Esophagus (tissue), 2 donors: ENCODE measurements around the gene MAP1A. TPM values are rescaled to one million over a fixed set of nuclear protein-coding genes. Genes with fewer than 3 reads are reported as not detected.

Source experiments
- H3K27ac ChIP-seq, 2 donors: one replicate each; pipeline ENCODE4 v1.5.1; 2013; ENCODE audit warnings: low read depth in 2 of 2, mild to moderate bottlenecking in 2 of 2, inconsistent platforms in 1 of 2, low read length in 1 of 2, moderate library complexity in 1 of 2
- H3K27me3 ChIP-seq, 2 donors: one replicate each; pipeline ENCODE4 v1.6.1; 2013; ENCODE audit warnings: low read length in 2 of 2, control low read depth in 1 of 2, mild to moderate bottlenecking in 1 of 2; ENCODE audit not compliant: insufficient read depth in 2 of 2, control insufficient read depth in 1 of 2
- H3K36me3 ChIP-seq, 2 donors: one replicate each; pipeline ENCODE4 v1.6.1; 2013; ENCODE audit warnings: low read length in 1 of 2; ENCODE audit not compliant: control insufficient read depth in 2 of 2, insufficient read depth in 2 of 2
- H3K4me1 ChIP-seq, 2 donors: one replicate each; pipeline ENCODE4 v1.6.1; 2013; ENCODE audit warnings: low read length in 1 of 2; ENCODE audit not compliant: control insufficient read depth in 2 of 2, insufficient read depth in 2 of 2
- H3K4me3 ChIP-seq, 2 donors: one replicate each; pipeline ENCODE4 v1.5.1; 2013; ENCODE audit warnings: low read length in 2 of 2, mild to moderate bottlenecking in 2 of 2, low read depth in 1 of 2, moderate library complexity in 1 of 2
- H3K9me3 ChIP-seq, 2 donors: one replicate each; pipeline ENCODE4 v1.6.1; 2013; ENCODE audit warnings: mild to moderate bottlenecking in 2 of 2, low read depth in 1 of 2, low read length in 1 of 2, moderate library complexity in 1 of 2; ENCODE audit not compliant: control insufficient read depth in 2 of 2, insufficient read depth in 1 of 2
- WGBS, 2 donors: extraction: QIAGEN DNeasy Blood & Tissue Kit; methylation state at CpG; one replicate each; pipeline ENCODE4 v1.1.7; 2013; 5-methylcytosine and 5-hydroxymethylcytosine counted together
- polyA plus RNA-seq, 2 donors: library from polyadenylated mRNA; stranded (reverse); fragments of 200-250 nt; gene quantifications; one replicate each; pipeline ENCODE4 v1.2.3, GENCODE V29; 2013
- donor health status: healthy with polysubstance abuse.
- donor health status: Bipolar disorder and iron deficiency.

Gene MAP1A
- polyA plus RNA-seq, 2 donors: 0.45 to 0.78 TPM

- Histone ChIP-seq H3K27ac (peak overlapping the region in 1 of 2 donors; percentile 13), H3K4me3 (peak overlapping the region; percentile 90 to 93)
- WGBS, 2 donors: 10 to 11% methylated on average over 7 of the region's 7 CpGs
Observed at GRCh38 chr15:43492266-43492665, 25.1 kb upstream of the MAP1A start.

GRCh38 chr15:43492673-43493601 lies 24.5 kb upstream of the MAP1A start, which contains the start of gene TP53BP1:
TSS of gene TP53BP1 (minus strand) at chr15:43493156. CDS start at chr15:43493043, 113 bp downstream.
- WGBS, 2 donors: 1% methylated on average over 54 of the region's 54 CpGs
- H3K4me3 ChIP-seq: peak within 1 kb of the TSS; percentile 90 to 93
- no peaks in the 10 kb centered on the region for H3K27me3 ChIP-seq
- H3K36me3 ChIP-seq: no peaks in the 10 kb centered on the region
- no peaks in the 10 kb centered on the region for H3K9me3 ChIP-seq
- peaks cover 0 to 3% of the 10 kb centered on the region in 2 donors for H3K4me1 ChIP-seq
- peak within 1 kb of the TSS; percentile 75 to 90 for H3K27ac ChIP-seq

More at GRCh38 chr15:43492266-43492665, 25.1 kb upstream of the MAP1A start:
- Histone ChIP-seq H3K9me3 (no peaks in the 10 kb centered on the region), H3K36me3 (no peaks in the 10 kb centered on the region), H3K4me1 (peaks cover 0 to 3% of the 10 kb centered on the region in 2 donors), H3K27me3 (no peaks in the 10 kb centered on the region)

GRCh38 chr15:43493703-43494472 lies 23.5 kb upstream of the MAP1A start:
- Histone ChIP-seq H3K27me3 (no peaks in the 10 kb centered on the region), H3K27ac (no peak overlapping the region), H3K4me3 (peak overlapping the region in 1 of 2 donors; percentile 93), H3K4me1 (peaks cover 0 to 3% of the 10 kb centered on the region in 2 donors), H3K9me3 (no peaks in the 10 kb centered on the region), H3K36me3 (no peaks in the 10 kb centered on the region)
- whole genome bisulfite sequencing, 2 donors: 61 to 67% methylated on average over 7 of the region's 7 CpGs

GRCh38 chr15:43498990-43499389 lies 18.4 kb upstream of the MAP1A start:
- no peaks in the 10 kb centered on the region for H3K27me3 ChIP-seq
- no peak overlapping the region for H3K4me3 ChIP-seq
- H3K4me1 ChIP-seq: no peaks in the 10 kb centered on the region
- no peaks in the 10 kb centered on the region for H3K36me3 ChIP-seq
- no peaks in the 10 kb centered on the region for H3K9me3 ChIP-seq
- H3K27ac ChIP-seq: no peak overlapping the region
- 79 to 80% methylated on average over 3 of the region's 3 CpGs for WGBS, 2 donors

- no peak overlapping the region for H3K27ac ChIP-seq
- H3K27me3 ChIP-seq: no peaks in the 10 kb centered on the region
- WGBS, 2 donors: 96 to 98% methylated on average over 1 of the region's 1 CpG
- no peaks in the 10 kb centered on the region for H3K36me3 ChIP-seq
- no peak overlapping the region for H3K4me3 ChIP-seq
- no peaks in the 10 kb centered on the region for H3K4me1 ChIP-seq
- no peaks in the 10 kb centered on the region for H3K9me3 ChIP-seq
Observed at GRCh38 chr15:43499635-43500034, 17.8 kb upstream of the MAP1A start.

- no peak overlapping the region for H3K27ac ChIP-seq
- peaks cover 0 to 4% of the 10 kb centered on the region in 2 donors for H3K4me1 ChIP-seq
- no peaks in the 10 kb centered on the region for H3K36me3 ChIP-seq
- H3K27me3 ChIP-seq: no peaks in the 10 kb centered on the region
- no peaks in the 10 kb centered on the region for H3K9me3 ChIP-seq
- 69 to 72% methylated on average over 1 of the region's 1 CpG for WGBS, 2 donors
- H3K4me3 ChIP-seq: no peak overlapping the region
Observed at GRCh38 chr15:43505738-43506137, 11.7 kb upstream of the MAP1A start.

- no peak overlapping the region for H3K27ac ChIP-seq
- H3K36me3 ChIP-seq: no peaks in the 10 kb centered on the region
- WGBS, 2 donors: 84 to 85% methylated on average over 1 of the region's 1 CpG
- no peak overlapping the region for H3K4me3 ChIP-seq
- H3K27me3 ChIP-seq: no peaks in the 10 kb centered on the region
- no peaks in the 10 kb centered on the region for H3K9me3 ChIP-seq
- peaks cover 0 to 8% of the 10 kb centered on the region in 2 donors for H3K4me1 ChIP-seq
Observed at GRCh38 chr15:43508421-43508820, 9.0 kb upstream of the MAP1A start.

GRCh38 chr15:43508991-43509659 lies 8.3 kb upstream of the MAP1A start:
- Histone ChIP-seq H3K4me3 (no peak overlapping the region), H3K27me3 (no peaks in the 10 kb centered on the region), H3K4me1 (peaks cover 0 to 8% of the 10 kb centered on the region in 2 donors), H3K27ac (peak overlapping the region in 1 of 2 donors; percentile 17), H3K36me3 (no peaks in the 10 kb centered on the region), H3K9me3 (no peaks in the 10 kb centered on the region)
- WGBS, 2 donors: 68 to 72% methylated on average over 9 of the region's 9 CpGs

- Histone ChIP-seq H3K9me3 (no peaks in the 10 kb centered on the region), H3K4me1 (peaks cover 0 to 8% of the 10 kb centered on the region in 2 donors), H3K4me3 (no peak overlapping the region), H3K36me3 (no peaks in the 10 kb centered on the region), H3K27me3 (no peaks in the 10 kb centered on the region), H3K27ac (peak overlapping the region; percentile 39 to 68)
- 55 to 64% methylated on average over 8 of the region's 8 CpGs for WGBS, 2 donors
Observed at GRCh38 chr15:43509660-43510199, 7.7 kb upstream of the MAP1A start.
